ENCODE data around the gene PSD2.

DNA sequence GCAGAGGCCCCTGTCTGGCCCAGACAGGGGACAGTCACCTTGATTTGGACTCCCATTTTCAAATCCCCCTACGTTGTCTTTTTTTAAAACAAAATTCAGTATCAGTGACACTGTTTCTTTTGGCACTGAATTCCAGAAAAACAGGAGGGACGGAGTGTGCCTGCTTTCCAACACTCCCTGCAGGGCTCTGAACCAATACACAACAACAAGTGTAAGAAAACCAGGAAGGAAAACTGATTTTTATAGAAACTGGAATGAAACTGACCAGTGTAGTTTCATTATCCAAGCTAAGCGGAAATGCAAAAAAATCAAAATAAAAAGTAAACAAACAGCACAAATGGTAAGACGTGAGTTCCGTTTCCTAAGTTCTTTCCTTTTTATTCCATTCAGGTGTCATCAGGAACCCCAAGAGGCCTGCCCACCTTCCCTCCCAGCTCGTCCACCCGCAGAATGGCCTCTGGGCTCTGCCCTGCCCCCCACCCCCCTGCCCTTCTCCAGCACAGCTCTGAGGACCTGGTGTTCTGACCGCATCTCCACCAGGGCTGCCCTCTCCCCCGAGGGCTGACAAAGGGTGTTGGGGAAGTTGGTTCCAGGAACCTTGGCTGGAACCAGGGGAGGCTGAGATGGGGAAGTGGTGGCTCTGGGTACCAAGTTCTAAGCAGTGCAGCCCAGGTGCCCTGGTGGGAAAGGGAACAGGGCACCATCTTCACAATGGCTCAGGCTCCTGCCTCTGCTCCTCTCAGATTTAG is 73.6 kb downstream of the PSD2 start:
- TF ChIP-seq EZH2 (IDR thresholded peaks at IDR 0.05; ENCODE audit: insufficient read depth, poor library complexity, severe bottlenecking), result no peak
- no peak for TF ChIP-seq EZH2phosphoT487 (IDR thresholded peaks at IDR 0.05; ENCODE audit: insufficient read depth, low read depth)

All from GM23248 (cell line).